DMS53 (cell line): ENCODE measurements around the gene CLSTN1.
"Not testable (repeated sequence)": the region's sequence is repeated elsewhere in the genome, so short reads cannot be mapped to it uniquely, and the experiment has no call there.

Experiments
- DNase-seq: peaks from one replicate; lab custom pipeline; 2025; lab: John Stamatoyannopoulos, UW

CLSTN1 gene

DNA sequence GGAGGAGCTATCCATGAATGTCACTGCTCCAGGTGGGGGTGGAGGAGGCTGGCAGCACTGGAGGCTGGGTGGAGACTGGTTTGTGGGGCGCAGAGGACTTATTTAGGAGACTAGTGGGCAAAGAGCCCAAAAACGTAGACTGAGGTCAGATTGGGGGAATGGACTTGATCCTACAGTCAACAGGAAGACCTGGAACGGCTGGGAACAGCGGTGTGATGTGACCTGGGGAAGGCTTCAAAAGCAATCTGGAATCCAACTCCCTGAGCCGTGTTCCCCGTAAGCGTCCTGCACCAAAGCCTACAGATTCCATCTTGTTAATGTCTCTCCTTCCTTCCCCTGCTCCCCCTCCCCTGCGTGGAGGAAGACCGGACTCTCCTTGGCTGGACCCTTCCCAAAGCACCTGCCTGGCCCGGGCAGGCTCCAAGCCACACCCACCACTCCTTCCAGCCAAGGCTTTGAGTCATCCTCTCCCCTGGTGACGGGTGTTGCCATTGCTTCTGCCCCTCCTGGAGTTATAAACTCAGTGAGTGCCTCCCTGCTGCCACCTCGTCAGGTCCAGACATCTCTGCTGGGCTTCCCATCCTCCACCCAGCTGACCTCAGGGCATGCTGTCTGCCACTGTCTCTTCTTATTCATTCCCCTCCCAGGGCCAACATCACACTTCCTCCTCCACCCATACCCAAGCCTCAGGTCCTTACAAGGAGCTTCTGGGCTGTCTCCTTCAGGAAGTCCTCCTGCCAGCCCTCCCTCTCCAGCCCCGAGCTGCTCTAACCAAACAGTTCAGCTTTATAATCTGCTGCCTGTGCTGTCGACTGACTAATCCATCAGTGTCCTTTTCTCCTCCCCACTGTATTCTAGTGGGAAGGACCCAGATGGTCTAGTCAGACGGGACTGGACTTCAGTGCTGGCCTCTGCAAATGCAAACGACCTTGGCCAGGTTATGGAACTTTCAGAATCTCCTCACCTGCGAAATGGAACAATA lies 1.6 kb upstream of the CLSTN1 start:
- peak; percentile 87 for DNase-seq

DNA sequence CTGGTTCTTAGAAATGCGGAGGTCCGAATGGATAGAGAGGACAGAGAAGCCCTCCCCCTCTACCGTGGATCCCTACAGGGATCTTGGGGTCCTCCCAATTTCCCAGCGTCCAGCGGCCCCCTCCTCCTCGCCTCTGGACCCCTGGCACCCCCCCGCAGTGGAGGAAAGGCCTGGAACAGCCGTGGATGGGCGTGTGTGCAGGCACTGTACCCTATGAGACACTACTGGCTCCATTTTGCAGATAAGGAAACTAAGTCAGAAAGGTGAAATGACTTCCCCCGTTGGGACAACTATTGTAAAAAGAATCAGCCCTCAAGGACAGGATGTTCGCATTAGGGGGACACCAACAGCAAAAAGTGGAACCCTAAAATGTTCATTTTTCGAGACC lies 931 bp upstream of the CLSTN1 start:
- no peak for DNase-seq

DNA sequence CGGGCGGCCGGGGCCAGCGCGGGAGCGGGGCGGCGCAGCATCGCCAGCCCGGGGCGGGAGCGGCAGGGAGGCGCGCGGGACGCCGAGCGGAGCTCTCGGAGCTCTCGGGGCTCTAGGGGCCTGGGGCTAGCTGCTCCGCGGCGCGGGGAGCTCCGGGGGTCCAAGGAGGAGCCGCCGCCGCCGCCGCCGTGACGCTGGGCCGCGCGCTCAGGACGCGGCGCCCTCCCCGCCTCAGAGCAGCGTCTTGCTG lies 147 bp downstream of the CLSTN1 start:
- no peak for DNase-seq

DNA sequence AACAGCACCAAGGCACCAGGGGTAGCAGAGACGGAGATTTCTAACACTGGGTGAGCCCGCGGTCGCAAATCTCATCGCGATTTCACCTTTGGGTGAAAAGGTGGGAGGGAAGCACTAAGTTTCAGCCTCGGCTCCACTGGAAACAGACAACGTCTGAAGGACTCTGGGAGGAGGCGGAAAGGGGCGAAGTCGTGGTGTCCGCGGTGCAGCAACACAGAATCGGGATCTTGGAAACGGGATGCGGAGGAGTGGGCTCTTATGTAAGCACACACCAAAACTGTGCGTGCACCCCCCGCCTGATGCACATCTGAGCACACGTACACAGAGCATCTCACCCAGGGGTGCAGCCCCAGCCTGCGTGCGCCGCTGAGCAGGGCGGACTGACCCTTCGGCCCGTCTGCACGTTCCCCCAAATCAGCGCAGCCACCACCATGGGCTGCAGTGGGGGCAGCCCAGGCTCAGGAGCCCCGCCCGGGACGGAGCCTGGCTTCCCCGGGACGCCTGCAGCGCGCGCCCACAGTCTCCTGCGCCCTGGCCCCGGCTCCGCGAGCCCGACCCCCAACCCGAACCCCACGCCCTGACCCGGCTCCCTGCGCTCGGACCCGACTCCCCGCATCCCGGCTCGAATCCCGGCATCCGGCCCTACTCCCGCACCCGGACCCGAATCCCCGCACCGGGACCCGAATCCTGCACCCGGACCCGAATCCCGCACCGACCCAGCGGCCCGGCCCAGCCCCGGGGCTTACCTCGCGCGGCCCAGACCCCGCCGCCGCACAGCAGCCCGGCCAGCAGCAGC lies 670 bp downstream of the CLSTN1 start:
- peak; percentile 60 for DNase-seq

DNA sequence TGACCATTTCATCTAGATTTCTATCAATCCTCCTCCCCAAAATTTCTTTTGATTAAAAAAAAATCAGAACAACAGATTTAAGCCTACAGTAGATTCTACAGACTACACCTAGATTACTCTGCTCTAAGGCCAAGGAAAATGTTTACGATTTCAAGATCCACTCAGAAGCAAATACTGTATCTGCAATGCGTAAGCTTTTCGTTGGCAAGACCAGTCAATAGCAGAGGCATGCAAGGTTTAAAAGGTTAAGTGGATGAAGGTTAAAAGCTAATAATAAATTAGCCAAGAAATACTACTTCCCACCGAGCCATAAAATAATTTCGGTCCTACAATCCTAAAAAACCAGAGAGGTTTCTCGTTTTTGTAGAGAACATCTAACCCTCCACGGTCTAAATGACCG lies 1.3 kb downstream of the CLSTN1 start:
- no peak for DNase-seq

DNA sequence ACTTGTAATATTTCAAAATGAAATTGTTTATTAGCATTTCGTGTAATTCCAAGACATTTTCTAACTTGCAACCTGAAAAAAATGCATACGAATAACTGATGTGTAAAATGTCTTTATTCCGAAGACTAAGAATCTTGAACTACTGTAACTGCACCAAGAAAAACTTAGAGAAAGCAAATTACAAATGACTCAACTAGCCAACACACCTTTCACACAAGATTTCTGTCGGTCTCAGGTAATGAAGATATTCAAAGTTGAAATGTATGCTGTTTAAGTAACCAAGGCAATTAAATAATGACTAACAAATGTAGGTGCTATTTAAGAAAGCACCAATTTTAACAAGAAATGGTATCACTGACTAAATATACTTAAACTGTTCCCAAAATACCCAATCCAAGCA lies 2.1 kb downstream of the CLSTN1 start:
- no peak for DNase-seq

DNA sequence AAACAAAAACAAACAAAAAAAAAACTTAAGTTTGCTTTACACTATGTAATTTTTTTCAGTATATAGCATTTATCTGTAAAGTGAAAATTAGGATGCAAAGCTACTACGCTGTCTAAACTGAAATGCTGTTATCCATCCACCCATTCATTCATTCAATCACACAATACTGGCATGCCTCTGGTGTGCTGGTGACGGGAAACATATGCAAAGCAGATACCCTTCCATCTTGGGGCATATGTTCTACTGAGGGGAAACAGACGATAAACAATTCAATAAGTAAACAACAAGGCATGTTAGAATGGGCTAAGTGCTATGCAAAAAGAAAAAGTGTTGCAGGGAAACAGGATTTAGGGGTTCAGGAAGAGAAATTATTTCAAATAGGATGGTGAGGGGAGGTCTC lies 3.2 kb downstream of the CLSTN1 start:
- no peak for DNase-seq

DNA sequence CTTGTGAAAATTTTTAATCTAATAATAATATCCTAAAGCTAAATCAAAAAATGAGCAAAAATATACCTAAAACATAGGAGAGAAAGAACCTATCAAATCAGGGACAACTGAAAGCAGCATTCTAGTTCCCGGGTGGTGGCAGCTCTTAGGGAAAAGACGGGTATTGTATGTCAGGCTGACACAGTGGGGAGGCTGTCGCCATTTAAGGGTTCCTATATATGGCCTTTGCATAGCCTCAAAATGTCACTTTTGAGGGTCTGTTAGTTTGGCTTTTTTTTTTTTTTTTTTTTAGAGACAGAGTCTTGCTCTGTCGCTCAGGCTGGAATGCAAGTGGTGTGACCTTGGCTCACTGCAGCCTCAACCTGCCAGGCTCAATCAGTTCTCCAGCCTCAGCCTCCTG lies 6.0 kb downstream of the CLSTN1 start:
- DNase-seq = no peak

DNA sequence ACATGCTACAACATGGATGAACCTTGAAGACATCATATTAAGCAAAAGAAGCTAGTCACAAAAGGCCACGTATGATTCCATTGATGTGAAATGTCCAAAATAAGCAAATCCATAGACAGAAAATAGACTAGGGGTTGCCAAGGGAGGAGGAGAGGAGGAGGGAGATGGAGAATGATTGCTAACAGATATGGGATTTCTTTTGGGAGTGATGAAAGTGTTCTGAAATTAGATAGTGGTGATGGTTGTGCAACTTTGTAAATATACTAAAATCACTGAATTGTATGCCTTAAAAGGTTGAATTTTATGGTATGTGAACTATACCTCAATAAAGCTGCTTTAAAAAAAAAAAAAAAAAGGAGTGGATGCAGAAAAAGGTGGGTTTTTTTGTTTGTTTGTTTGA lies 7.6 kb downstream of the CLSTN1 start:
- no peak for DNase-seq

DNA sequence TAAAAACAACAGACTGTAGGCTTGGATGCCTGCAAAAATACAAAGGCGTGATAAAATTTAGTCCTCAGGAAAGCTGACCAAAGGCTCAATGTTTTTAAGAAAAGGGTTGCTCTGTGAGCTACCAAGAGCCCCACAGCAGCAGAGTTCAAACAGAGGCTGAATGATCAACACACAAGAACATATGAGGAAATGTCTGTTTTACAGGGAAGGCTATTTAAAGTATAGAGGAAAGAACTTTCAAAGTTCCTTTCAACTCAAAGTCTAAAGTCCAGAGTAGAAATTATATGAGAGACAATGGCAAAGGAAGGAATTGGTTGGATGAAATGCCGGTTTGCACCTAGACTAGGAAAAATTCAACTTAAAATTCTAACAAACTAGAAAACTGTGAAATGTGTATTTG lies 8.6 kb downstream of the CLSTN1 start:
- DNase-seq = no peak

DNA sequence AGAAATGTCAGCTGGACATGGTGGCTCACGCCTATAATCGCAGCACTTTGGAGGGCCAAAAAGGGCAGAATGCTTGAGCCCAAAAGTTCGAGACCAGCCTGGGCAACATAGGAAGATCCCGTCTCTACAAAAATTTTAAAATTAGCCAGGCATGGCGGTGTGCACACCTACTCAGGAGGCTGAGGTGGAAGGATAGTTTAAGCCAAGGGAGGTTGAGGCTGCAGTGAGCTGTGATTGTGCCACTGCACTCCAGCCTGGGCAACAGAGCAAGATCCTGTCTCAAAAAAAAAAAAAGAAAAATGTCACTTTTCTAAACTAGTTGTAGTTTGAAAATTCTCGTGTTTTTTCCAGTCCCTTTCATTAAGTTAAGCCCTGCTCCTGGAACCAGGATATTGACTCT lies 9.1 kb downstream of the CLSTN1 start:
- no peak for DNase-seq

DNA sequence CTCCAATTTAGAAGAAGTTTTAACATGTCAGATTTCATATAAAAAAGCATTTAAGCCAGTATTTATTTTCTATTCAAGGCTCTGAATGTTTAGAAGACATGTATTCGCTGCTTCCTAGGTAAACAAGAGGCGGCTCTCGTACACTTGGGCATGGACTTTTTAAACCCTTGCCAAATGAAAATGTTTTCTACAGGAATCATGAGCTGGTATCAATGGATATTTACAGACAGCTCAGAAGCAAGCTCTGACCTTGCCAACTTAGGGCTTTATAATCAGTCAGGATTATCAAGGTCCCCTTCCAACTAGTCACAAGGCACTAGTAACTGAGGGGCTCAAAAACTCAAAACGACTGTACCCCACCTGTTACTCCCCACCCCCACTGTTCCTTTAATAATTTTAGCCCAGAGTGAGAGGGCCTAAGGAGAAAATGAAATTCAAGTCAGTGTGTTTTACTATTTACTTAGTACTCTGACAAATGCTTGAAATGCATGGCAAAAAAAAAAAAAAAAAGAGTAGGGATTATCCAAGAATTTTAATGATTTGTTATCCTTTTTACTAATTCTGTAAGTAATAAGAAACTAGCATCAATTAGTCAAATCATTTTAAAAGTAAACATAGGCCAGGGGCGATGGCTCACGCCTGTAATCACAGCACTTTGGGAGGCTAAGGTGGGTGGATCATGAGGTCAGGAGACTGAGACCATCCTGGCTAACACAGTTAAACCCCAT lies 12.4 kb downstream of the CLSTN1 start:
- no peak for DNase-seq

DNA sequence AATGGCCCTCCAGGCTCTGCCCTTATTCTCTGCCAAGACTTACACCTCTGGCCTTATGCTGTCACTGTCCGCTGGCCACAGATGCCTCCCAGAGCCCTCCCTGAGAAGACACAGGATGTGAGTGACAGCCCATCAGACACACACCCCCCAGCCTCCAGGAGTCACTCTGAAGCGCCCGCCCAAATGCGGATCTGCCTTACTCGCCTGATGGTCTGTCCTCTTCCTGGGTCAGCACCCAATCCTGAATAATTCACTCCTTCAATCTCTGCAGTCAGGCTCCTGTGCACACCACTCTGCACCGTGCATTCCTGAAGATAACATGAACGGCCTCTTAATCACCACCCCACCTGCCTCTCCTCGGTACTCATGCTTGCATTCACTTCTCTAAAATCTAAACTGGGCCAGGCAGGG lies 14.7 kb downstream of the CLSTN1 start:
- DNase-seq = no peak

DNA sequence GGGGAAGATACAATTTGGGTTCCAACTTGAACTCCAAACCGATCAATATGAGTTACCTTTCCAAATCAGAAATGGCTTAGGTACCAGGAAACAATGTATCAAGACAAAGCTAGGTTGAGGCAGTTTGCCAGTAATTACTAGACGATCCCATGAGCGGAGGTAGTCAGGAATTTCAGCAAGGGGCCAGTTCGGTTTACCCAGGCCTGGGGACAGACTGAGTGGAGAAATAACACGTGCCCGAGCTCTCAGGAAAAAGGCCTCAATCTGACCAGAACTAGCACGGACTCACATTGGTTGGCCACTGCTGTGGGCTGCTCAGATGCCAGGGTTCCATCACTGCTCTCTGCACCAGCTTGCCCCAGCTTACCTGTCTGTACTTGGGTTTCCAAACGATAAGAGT lies 15.3 kb downstream of the CLSTN1 start:
- no peak for DNase-seq

DNA sequence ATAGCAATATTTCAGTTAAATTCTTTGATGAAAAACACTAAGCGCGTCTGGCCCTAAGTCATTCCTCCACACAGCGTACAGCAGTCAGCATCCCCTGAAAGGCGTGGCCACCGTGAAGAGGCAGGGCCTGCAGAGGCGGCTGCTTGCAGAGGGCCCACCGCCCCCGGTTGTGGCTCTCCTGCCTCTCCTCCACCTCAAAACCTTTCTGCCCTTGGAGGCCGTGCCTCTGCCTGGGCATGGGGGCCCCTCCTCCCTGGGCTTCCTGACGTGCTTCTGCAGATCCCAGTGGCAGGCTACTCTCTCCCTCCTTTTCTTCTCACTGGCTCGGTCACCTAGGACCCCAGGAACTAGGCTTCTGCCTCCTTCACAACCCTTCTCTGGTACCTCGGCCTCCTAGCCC lies 16.2 kb downstream of the CLSTN1 start:
- no peak for DNase-seq

DNA sequence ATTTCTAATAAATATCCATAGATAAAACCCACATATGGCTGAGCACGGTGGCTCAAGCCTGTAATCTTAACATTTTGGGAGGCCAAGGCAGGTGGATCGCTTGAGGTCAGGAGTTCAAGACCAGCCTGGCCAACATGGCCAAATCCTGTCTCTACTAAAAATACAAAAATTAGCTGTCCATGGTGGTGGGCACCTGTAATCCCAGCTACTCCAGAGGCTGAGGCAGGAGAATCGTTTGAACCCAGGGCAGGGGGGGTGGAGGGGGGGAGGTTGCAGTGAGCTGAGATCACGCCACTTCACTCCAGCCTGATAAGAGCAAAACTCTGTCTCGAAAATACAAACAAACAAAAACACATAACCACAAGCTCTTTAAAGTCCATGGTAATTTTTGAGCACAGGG lies 17.8 kb downstream of the CLSTN1 start:
- not testable (repeated sequence) for DNase-seq

DNA sequence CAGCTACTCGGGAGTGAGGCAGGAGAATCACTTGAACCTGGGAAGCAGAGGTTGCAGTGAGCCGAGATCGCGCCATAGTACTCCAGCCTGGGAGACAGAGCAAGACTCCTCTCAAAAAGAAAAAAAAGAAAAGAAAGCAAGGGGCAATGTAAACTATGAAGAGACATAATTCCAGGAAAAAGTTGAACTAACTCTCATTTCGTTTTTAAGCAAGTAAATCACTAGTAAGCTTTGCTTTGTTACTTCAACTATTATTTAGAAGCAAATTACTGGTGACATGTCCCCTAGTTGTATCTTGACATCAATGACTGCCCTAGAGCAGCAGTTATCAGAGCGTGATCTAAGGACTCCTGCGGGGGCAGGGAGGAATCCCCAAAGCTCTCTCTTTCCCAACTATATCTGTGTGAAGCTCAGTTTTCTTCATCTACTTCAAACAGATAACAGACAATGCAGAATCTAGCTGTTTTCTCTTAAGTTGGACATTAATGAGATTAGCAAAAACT lies 18.7 kb downstream of the CLSTN1 start:
- peak; percentile 54 for DNase-seq

DNA sequence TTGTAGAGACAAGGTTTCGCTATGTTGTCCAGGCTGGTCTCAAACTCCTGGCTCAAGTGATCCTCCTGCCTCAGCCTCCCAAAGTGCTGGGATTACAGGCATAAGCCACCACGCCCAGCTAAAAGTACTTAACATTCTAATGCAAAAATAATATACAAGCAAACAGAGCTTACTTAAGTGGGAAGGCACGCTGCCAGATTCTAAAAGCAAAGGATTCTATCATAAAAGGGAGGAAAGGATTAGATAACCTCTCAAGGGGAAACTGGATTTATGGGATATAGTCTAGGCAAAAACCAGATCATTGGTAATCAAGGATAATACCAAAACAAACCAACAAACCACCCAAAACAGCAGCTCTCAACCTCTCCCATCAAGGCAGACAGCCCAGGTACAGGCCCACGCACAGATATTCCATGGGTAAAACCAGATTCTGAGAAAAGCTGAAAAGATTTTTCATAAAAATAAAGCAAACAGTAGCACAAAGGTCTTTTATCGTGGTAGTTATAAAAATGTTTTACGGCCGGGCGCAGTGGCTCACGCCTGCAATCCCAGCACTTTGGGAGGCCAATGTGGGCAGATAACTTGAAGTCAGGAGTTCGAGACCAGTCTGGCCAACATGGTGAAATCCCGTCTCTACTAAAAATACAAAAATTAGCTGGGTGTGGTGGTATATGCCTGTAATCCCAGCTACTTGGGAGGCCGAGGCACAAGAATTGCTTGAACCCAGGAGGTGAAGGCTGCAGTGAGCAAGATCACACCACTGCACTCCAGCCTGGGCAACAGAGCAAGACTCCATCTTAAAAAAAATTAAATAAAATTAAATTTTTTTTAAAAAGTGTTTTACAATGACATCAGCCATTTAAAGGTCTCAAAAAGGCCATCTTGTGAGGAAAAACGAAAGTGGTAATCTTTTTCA lies 20.5 kb downstream of the CLSTN1 start:
- DNase-seq = peak; percentile 25

DNA sequence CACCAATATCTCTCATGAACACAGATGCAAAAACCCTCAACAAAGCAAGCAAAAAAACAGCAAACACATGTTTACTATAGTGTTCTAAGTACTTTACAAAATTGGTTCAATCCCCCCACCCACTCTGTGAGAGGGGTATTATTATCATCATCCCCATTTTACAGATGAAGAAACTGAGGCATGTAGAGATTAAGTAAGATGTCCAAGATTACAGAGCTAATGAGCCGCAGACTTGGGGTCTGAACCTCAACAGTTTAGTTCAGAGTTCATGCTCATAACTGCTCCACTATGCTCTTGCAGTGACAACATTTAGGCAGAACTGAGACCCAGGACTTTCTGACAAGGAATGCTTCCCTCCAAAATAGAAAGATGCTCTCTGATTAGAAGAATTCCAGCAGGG lies 21.9 kb downstream of the CLSTN1 start:
- DNase-seq = no peak

DNA sequence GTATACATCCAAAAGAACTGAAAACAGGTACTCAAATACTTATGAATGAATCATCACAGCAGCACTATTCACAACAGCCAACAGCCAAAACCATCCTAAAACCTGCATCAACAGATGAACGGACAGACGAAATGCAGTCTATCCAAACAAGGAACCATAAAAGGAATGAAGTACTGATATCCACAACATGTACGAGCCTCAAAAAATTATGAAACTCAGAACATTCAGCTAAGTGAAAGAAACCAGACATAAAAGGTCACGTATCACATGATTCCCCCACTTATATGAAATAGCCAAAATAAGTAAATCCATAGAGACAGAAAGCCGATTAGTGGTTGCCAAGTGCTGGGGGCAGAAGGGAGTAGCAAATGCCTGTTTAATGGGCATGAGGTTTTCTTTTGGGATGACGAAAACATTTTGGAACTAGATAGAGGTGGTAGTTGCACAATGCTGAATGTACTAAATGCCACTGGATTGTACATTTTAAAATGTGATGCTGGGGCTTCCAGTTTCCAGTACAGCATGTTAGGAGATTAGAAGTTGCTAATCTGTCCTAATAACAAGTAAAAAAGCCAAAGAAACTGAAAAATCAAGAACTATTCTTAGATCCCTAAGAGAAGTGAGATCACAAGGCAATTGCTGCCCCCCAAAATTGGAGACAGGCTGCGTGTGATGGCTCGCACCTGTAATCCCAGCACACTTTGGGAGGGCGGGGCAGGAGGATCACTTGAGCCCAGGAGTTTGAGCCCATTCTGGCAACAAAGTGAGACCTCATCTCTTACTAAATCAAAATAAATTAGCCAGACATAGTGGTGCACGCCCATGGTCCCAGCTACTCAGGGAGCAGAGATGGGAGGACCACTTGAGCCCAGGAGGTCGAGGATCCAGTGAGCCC lies 25.3 kb downstream of the CLSTN1 start:
- no peak for DNase-seq

DNA sequence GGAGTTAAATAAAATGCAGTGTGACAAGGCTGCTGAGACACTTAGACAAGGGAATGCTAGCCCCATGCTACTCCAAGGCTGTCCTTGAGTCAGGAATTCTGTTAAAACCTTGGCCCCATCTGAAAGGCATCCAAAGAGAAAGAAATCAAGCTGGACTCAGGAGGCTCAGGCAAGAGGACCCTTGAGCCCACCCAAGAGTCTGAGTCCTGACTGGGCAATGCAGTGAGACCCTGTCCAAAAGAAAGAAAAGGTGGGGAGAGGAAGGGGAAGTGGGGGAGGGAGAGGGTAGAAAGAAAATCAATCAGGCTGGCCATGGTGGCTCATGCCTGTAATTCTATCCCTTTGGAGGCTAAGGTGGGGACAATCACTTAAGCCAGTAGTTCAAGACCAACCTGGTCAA lies 26.7 kb downstream of the CLSTN1 start:
- DNase-seq = no peak
